Calu3 (cell line): Measurements from ENCODE around the gene TBX2. TPM values are rescaled to one million over a fixed set of nuclear protein-coding genes. Genes with fewer than 3 reads are reported as not detected.

Experiments used
- BruUV-seq: library from RNA; stranded (reverse); fragments of 400-500 nt; replicated peaks from 2 replicates; lab custom pipeline; 2021; lab: Mats Ljungman, UMichigan
- CTCF ChIA-PET: fragments of 300-600 bp; sonication (Branson Sonifier 250); formaldehyde crosslinking; loops from one replicate; lab custom pipeline; 2022; ENCODE audit warnings: antibody characterized with exemption; lab: Charles Lee
- DNase-seq: peaks from one replicate; pipeline ENCODE4 v3.0.0; 2022
- H3K27ac Mint-ChIP-seq: one replicate; pipeline ENCODE4 v1.8.0; 2022; ENCODE audit warnings: mixed read lengths; ENCODE audit not compliant: unreplicated experiment
- H3K27me3 Mint-ChIP-seq: one replicate; pipeline ENCODE4 v1.8.0; 2022; ENCODE audit warnings: mixed read lengths; ENCODE audit not compliant: unreplicated experiment
- H3K36me3 Mint-ChIP-seq: one replicate; pipeline ENCODE4 v1.8.0; 2022; ENCODE audit warnings: mild to moderate bottlenecking, moderate library complexity, mixed read lengths; ENCODE audit not compliant: insufficient read depth, unreplicated experiment
- H3K4me1 Mint-ChIP-seq: one replicate; pipeline ENCODE4 v1.8.0; 2022; ENCODE audit warnings: mild to moderate bottlenecking, low read depth, mixed read lengths; ENCODE audit not compliant: unreplicated experiment
- H3K4me3 Mint-ChIP-seq: one replicate; pipeline ENCODE4 v1.8.0; 2022; ENCODE audit warnings: mild to moderate bottlenecking, low read depth, moderate library complexity, mixed read lengths; ENCODE audit not compliant: unreplicated experiment
- H3K9me3 Mint-ChIP-seq: one replicate; pipeline ENCODE4 v1.8.0; 2022; ENCODE audit warnings: low read depth, mixed read lengths; ENCODE audit not compliant: unreplicated experiment
- CTCF ChIP-seq: fragments of 200-600 bp; IDR thresholded peaks from one replicate; pipeline ENCODE4 v1.8.0; 2022; ENCODE audit warnings: antibody characterized with exemption; ENCODE audit not compliant: unreplicated experiment
- intact Hi-C: fragments of 100-400 bp; cut with micrococcal nuclease; formaldehyde crosslinking; loops from one replicate; pipeline ENCODE4 v1.10.0; 2022; ENCODE audit not compliant: unreplicated experiment
- total RNA-seq: library from RNA; stranded (reverse); gene quantifications from 2 replicates; pipeline ENCODE4 v1.2.3, GENCODE V29; 2022

The TBX2 gene
- total RNA-seq, 1 experiment from 2014 or later, result 0.14 TPM

GRCh38 chr17:61420052-61420451, 20.4 kb downstream of the TBX2 start:
- no peak overlapping the region for H3K27ac Mint-ChIP-seq
- BruUV-seq, result no TSS peak
- H3K4me3 Mint-ChIP-seq, result no peak overlapping the region
- no peaks in the 10 kb centered on the region for H3K9me3 Mint-ChIP-seq
- H3K4me1 Mint-ChIP-seq, result no peaks in the 10 kb centered on the region
- TF ChIP-seq CTCF, result no peak
- H3K36me3 Mint-ChIP-seq, result no peaks in the 10 kb centered on the region
- H3K27me3 Mint-ChIP-seq, result peaks cover 44% of the 10 kb centered on the region
- intact Hi-C loops, result no loop called here
- CTCF ChIA-PET, result no interaction called here
- DNase-seq, result no peak

GRCh38 chr17:61420745-61421398, 21.2 kb downstream of the TBX2 start:
- H3K4me3 Mint-ChIP-seq, result no peak overlapping the region
- no TSS peak for BruUV-seq
- no peak overlapping the region for H3K27ac Mint-ChIP-seq
- no peaks in the 10 kb centered on the region for H3K4me1 Mint-ChIP-seq
- CTCF ChIA-PET, result no interaction called here
- no peak for DNase-seq
- peaks cover 44% of the 10 kb centered on the region for H3K27me3 Mint-ChIP-seq
- no peaks in the 10 kb centered on the region for H3K9me3 Mint-ChIP-seq
- no peaks in the 10 kb centered on the region for H3K36me3 Mint-ChIP-seq
- TF ChIP-seq CTCF, result no peak
- intact Hi-C loops, result no loop called here

DNA sequence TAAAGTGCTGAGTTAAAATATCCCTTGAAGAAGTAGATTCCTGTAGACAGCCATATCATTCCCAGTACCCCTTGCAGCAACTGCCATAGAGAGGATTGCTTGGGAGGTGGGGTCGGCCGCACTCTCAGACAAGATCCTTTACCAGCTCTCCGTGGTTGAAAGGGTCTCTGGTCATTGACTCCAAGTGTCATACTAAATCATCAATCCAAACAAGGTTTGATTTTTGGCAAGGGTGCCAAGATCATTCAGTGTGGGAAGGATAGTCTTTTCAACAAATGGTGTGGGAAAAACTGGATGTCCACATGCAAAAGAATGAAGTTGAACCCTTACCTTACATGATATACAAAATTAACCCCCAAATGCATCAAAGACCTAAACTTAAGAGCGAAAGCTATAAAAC, 21.8 kb downstream of the TBX2 start:
- no peak for TF ChIP-seq CTCF
- H3K27me3 Mint-ChIP-seq, result peaks cover 44% of the 10 kb centered on the region
- H3K4me3 Mint-ChIP-seq, result no peak overlapping the region
- intact Hi-C loops, result no loop called here
- DNase-seq, result no peak
- H3K36me3 Mint-ChIP-seq, result no peaks in the 10 kb centered on the region
- no peak overlapping the region for H3K27ac Mint-ChIP-seq
- CTCF ChIA-PET, result no interaction called here
- H3K9me3 Mint-ChIP-seq, result no peaks in the 10 kb centered on the region
- BruUV-seq, result no TSS peak
- H3K4me1 Mint-ChIP-seq, result no peaks in the 10 kb centered on the region

DNA sequence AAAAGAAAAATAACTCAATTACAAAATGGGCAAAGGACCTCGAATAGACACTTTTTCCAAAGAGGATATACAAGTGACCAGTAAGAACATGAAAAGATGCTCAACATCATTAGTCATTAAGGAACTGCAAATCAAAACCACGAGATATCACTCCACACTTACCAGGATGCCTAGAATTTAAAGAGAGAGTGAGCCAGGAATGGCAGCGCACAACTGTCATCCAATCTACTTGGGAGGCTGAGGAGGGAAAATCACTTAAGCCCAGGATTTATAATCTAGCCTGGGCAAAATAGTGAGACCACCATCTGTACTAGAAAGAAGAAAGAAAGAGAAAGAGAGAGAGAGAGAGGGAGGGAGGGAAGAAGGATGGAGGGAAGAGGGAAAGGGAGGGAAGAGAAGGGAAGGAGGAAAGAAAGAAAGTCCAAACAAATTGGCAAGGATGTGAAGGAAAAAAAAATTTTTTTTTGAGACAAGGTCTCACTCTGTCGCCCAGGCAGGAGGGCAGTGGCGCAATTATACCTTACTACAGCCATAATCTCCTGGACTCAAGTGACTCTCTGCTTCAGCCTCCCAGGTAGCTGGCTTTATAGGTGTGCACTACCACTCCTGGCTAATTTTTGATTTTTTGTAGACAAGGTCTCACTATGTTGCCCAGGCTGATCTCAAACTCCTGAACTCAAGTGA, 22.6 kb downstream of the TBX2 start:
- Mint-ChIP-seq H3K4me1 (no peaks in the 10 kb centered on the region), H3K9me3 (no peaks in the 10 kb centered on the region), H3K27me3 (peaks cover 44% of the 10 kb centered on the region), H3K36me3 (no peaks in the 10 kb centered on the region), H3K4me3 (no peak overlapping the region), H3K27ac (no peak overlapping the region)
- DNase-seq, result no peak
- BruUV-seq, result no TSS peak
- CTCF ChIA-PET, result no interaction called here
- no peak for TF ChIP-seq CTCF
- intact Hi-C loops, result no loop called here
